CD14-positive monocyte (primary cell): ENCODE data around the gene SGCE. TPM values are rescaled to one million over a fixed set of nuclear protein-coding genes. Genes with fewer than 3 reads are reported as not detected.

Experiments used
- DNase-seq, 3 donors: peaks; one replicate each; pipeline ENCODE4 v3.0.0-alpha.2; 2011 to 2022
- H2AFZ ChIP-seq: 2 replicates; pipeline ENCODE4 v1.6.0; 2012; ENCODE audit warnings: mild to moderate bottlenecking, low read depth, low read length, inconsistent platforms; ENCODE audit not compliant: insufficient read depth, poor library complexity, severe bottlenecking
- H3K27ac ChIP-seq, 2 donors: 1 replicate in 1 of 2; 2 replicates in 1 of 2; pipeline ENCODE4 v1.5.1; 2012 to 2013; ENCODE audit warnings: low read length in 2 of 2, control low read depth in 1 of 2, inconsistent platforms in 1 of 2, low read depth in 1 of 2, mild to moderate bottlenecking in 1 of 2
- H3K27me3 ChIP-seq, 2 donors: one replicate each; pipeline versions ENCODE4 v1.6.0 to v1.6.1; 2011 to 2013; ENCODE audit warnings: low read length in 2 of 2; ENCODE audit not compliant: control insufficient read depth in 2 of 2, insufficient read depth in 2 of 2
- H3K36me3 ChIP-seq, 2 donors: replicated peaks in 1 of 2; 1 replicate in 1 of 2; 2 replicates in 1 of 2; pipeline versions ENCODE4 v1.5.1 to v1.6.1; 2012 to 2013; ENCODE audit warnings: low read length in 2 of 2, control low read depth in 1 of 2, inconsistent platforms in 1 of 2, mild to moderate bottlenecking in 1 of 2; ENCODE audit not compliant: insufficient read depth in 2 of 2, control insufficient read depth in 1 of 2
- H3K4me1 ChIP-seq, 2 donors: 1 replicate in 1 of 2; 2 replicates in 1 of 2; pipeline versions ENCODE4 v1.5.1 to v1.6.1; 2012 to 2013; ENCODE audit warnings: low read length in 2 of 2, control low read depth in 1 of 2, inconsistent platforms in 1 of 2, mild to moderate bottlenecking in 1 of 2, moderate library complexity in 1 of 2; ENCODE audit not compliant: insufficient read depth in 2 of 2, control insufficient read depth in 1 of 2
- H3K4me2 ChIP-seq: replicated peaks from 2 replicates; pipeline ENCODE3; 2012; ENCODE audit warnings: low read length, moderate library complexity, mild to moderate bottlenecking; ENCODE audit not compliant: poor library complexity, severe bottlenecking; ENCODE audit errors: extremely low read depth
- H3K4me3 ChIP-seq, 3 experiments: fragments of 200-600 bp in 1 of 3; sonication (generic) in 1 of 3; replicated peaks in 1 of 3; 1 replicate in 2 of 3; 2 replicates in 1 of 3; pipeline ENCODE4 v1.5.1; 2011 to 2013; ENCODE audit warnings: low read length in 3 of 3, mild to moderate bottlenecking in 3 of 3, control low read depth in 2 of 3, low read depth in 2 of 3, inconsistent platforms in 1 of 3, moderate library complexity in 1 of 3
- H3K79me2 ChIP-seq: 2 replicates; pipeline ENCODE4 v1.6.0; 2012; ENCODE audit warnings: mild to moderate bottlenecking, control low read depth, inconsistent platforms, low read length, moderate library complexity; ENCODE audit not compliant: insufficient read depth
- H3K9ac ChIP-seq: 2 replicates; pipeline ENCODE4 v1.6.0; 2017; ENCODE audit warnings: low read length, mild to moderate bottlenecking; ENCODE audit not compliant: insufficient read depth, poor library complexity, severe bottlenecking
- H3K9me3 ChIP-seq, 2 donors: replicated peaks in 1 of 2; 1 replicate in 1 of 2; 2 replicates in 1 of 2; pipeline versions ENCODE4 v1.5.1 to v1.6.1; 2012 to 2013; ENCODE audit warnings: low read length in 2 of 2, control low read depth in 1 of 2; ENCODE audit not compliant: control insufficient read depth in 1 of 2, insufficient read depth in 1 of 2
- H4K20me1 ChIP-seq: 2 replicates; pipeline ENCODE4 v1.6.0; 2012; ENCODE audit warnings: mild to moderate bottlenecking, low read length, control low read depth, moderate library complexity; ENCODE audit not compliant: insufficient read depth
- H3K27ac Mint-ChIP-seq, 7 donors: one replicate each; pipeline ENCODE4 v1.8.0; 2020; ENCODE audit warnings: mild to moderate bottlenecking in 7 of 7, mixed read lengths in 7 of 7, moderate library complexity in 6 of 7, inconsistent platforms in 2 of 7
- H3K27me3 Mint-ChIP-seq, 3 donors: one replicate each; pipeline ENCODE4 v1.8.0; 2021 to 2022; ENCODE audit warnings: low read depth in 3 of 3, mild to moderate bottlenecking in 3 of 3, mixed read lengths in 3 of 3, moderate library complexity in 3 of 3, inconsistent platforms in 1 of 3
- H3K36me3 Mint-ChIP-seq, 2 donors: one replicate each; pipeline ENCODE4 v1.8.0; 2020; ENCODE audit warnings: mixed read lengths in 2 of 2, inconsistent platforms in 1 of 2, mild to moderate bottlenecking in 1 of 2
- H3K4me1 Mint-ChIP-seq: one replicate; pipeline ENCODE4 v1.8.0; 2020; ENCODE audit warnings: mild to moderate bottlenecking, mixed read lengths
- H3K4me3 Mint-ChIP-seq, 2 donors: one replicate each; pipeline ENCODE4 v1.8.0; 2020; ENCODE audit warnings: mild to moderate bottlenecking in 2 of 2, mixed read lengths in 2 of 2, moderate library complexity in 1 of 2
- H3K9me3 Mint-ChIP-seq, 7 donors: one replicate each; pipeline ENCODE4 v1.8.0; 2020 to 2022; ENCODE audit warnings: mixed read lengths in 7 of 7, mild to moderate bottlenecking in 6 of 7, moderate library complexity in 6 of 7, inconsistent platforms in 2 of 7
- WGBS: methylation state at CpG from one replicate; pipeline ENCODE4 v1.1.5; 2013; ENCODE audit warnings: missing lambda C conversion rate; ENCODE audit not compliant: insufficient coverage; 5-methylcytosine and 5-hydroxymethylcytosine counted together
- intact Hi-C, 2 donors: fragments of 100-400 bp; cut with micrococcal nuclease; formaldehyde crosslinking; loops; one replicate each; pipeline versions ENCODE4 v1.15.0 to v1.15.1; 2023
- polyA plus RNA-seq, 3 donors: library from polyadenylated mRNA; depleted of rRNA in 1 of 3; unstranded in 2 of 3; stranded (reverse) in 1 of 3; fragments of 300-500 nt in 2 of 3; fragments of >200 nt in 1 of 3; fragmentation: Illumina TruSeq in 2 of 3; gene quantifications; 1 replicate in 2 of 3; 2 replicates in 1 of 3; pipeline ENCODE4 v1.2.3, GENCODE V29; 2012 to 2021
- TF ChIP-seq, protein P1 (sequence below): fragments of 200-600 bp; IDR thresholded peaks from one replicate; pipeline ENCODE4 v1.8.0; 2022; ENCODE audit warnings: antibody characterized with exemption, mild to moderate bottlenecking

The SGCE gene
- polyA plus RNA-seq, 3 donors, result not detected

DNA sequence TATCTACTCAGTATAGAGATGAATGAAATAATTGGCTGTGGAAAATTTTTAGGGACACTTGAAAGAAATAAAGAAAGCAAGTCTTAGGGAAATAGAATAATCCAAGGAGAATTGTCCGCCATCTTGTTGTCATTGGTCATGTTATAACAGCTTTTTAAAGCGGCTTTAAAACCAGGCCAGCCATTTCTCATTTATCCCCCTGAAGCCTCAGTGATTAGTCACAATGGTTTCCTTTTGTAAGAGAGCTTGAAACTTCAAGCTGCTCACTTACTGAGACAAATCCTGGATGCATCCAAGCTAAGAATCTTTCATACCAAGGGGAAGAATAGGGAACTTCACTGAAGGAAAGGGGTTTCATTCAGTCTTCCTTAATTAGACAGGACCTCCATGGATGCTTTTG is 67.9 kb downstream of the SGCE start:
- Mint-ChIP-seq H3K27ac (no peak overlapping the region), H3K27me3 (no peaks in the 10 kb centered on the region), H3K36me3 (no peaks in the 10 kb centered on the region), H3K9me3 (peaks cover 0 to 2% (median 0%) of the 10 kb centered on the region in 7 donors), H3K4me3 (no peak overlapping the region), H3K4me1 (peaks cover 4% of the 10 kb centered on the region)
- DNase-seq, result no peak
- Histone ChIP-seq H3K4me3 (no peak overlapping the region), H3K27ac (no peak overlapping the region), H3K79me2 (no peaks in the 10 kb centered on the region), H2AFZ (no peak overlapping the region), H4K20me1 (no peaks in the 10 kb centered on the region), H3K27me3 (no peaks in the 10 kb centered on the region), H3K9ac (no peak overlapping the region), H3K36me3 (no peaks in the 10 kb centered on the region), H3K9me3 (no peaks in the 10 kb centered on the region), H3K4me2 (no peak overlapping the region), H3K4me1 (no peaks in the 10 kb centered on the region)
- no CpG with 5 or more reads among the region's 2 CpGs for whole genome bisulfite sequencing
- intact Hi-C loops, result no loop called here
- TF ChIP-seq, protein P1, sequence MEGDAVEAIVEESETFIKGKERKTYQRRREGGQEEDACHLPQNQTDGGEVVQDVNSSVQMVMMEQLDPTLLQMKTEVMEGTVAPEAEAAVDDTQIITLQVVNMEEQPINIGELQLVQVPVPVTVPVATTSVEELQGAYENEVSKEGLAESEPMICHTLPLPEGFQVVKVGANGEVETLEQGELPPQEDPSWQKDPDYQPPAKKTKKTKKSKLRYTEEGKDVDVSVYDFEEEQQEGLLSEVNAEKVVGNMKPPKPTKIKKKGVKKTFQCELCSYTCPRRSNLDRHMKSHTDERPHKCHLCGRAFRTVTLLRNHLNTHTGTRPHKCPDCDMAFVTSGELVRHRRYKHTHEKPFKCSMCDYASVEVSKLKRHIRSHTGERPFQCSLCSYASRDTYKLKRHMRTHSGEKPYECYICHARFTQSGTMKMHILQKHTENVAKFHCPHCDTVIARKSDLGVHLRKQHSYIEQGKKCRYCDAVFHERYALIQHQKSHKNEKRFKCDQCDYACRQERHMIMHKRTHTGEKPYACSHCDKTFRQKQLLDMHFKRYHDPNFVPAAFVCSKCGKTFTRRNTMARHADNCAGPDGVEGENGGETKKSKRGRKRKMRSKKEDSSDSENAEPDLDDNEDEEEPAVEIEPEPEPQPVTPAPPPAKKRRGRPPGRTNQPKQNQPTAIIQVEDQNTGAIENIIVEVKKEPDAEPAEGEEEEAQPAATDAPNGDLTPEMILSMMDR, result no peak

DNA sequence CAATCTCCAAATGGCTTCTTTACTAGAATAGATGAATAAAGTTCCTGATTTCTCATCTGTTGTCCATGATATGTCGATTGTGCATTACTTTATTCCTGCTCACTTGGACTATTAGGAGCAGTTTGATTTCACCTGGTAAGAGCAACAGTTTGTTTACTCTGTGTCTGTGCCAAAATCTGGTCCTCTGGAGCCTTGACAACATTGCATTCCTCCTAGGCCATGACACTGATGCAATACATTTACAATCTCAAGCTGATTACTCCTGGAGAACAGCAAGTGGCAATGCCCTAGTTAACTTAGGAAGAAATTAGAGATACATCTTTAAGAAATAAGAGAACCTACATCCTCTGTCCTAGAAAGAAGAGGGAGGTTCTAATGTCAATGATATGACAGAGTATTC is 71.8 kb downstream of the SGCE start:
- H2AFZ ChIP-seq, result no peak overlapping the region
- H3K9me3 ChIP-seq, result no peaks in the 10 kb centered on the region
- no peak for DNase-seq
- Mint-ChIP-seq H3K27me3 (no peaks in the 10 kb centered on the region), H3K9me3 (peaks cover 0 to 4% (median 0%) of the 10 kb centered on the region in 7 donors), H3K36me3 (peaks cover 0 to 6% of the 10 kb centered on the region in 2 donors), H3K4me1 (no peaks in the 10 kb centered on the region), H3K4me3 (no peak overlapping the region), H3K27ac (no peak overlapping the region)
- H3K27me3 ChIP-seq, result no peaks in the 10 kb centered on the region
- H3K27ac ChIP-seq, result no peak overlapping the region
- no peaks in the 10 kb centered on the region for H3K36me3 ChIP-seq
- H3K9ac ChIP-seq, result no peak overlapping the region
- TF ChIP-seq, protein P1, result no peak
- intact Hi-C loops, result no loop called here
- H3K79me2 ChIP-seq, result no peaks in the 10 kb centered on the region
- no peaks in the 10 kb centered on the region for H3K4me1 ChIP-seq
- no CpG with 5 or more reads among the region's 1 CpG for WGBS
- no peak overlapping the region for H3K4me3 ChIP-seq
- H3K4me2 ChIP-seq, result no peak overlapping the region
- H4K20me1 ChIP-seq, result no peaks in the 10 kb centered on the region
